DND-41 (cell line): Measurements from ENCODE around the gene PRICKLE2.

Source experiments
- ATAC-seq: fragments of 200-7000 bp; cut with Tn5 transposase; 3 replicates; pipeline ENCODE4 v1.9.1; 2021; ENCODE audit warnings: low read depth; ENCODE audit not compliant: insufficient read depth
- DNase-seq: peaks from one replicate; pipeline ENCODE4 v3.0.0-alpha.2; 2020
- H2AFZ ChIP-seq: 2 replicates; pipeline ENCODE4 v1.6.0; 2012; ENCODE audit warnings: low read depth, low read length
- H3K27ac ChIP-seq: 2 replicates; pipeline ENCODE4 v1.5.1; 2012; ENCODE audit warnings: low read length, inconsistent platforms
- H3K27me3 ChIP-seq: fragments of 200-600 bp; sonication (generic); 2 replicates; pipeline ENCODE4 v1.6.0; 2012; ENCODE audit warnings: low read length, mild to moderate bottlenecking, inconsistent platforms; ENCODE audit not compliant: insufficient read depth, poor library complexity
- H3K36me3 ChIP-seq: 2 replicates; pipeline ENCODE4 v1.5.1; 2012; ENCODE audit warnings: low read length, inconsistent platforms; ENCODE audit not compliant: insufficient read depth
- H3K4me1 ChIP-seq: 2 replicates; pipeline ENCODE4 v1.5.1; 2012; ENCODE audit warnings: mild to moderate bottlenecking, low read length; ENCODE audit not compliant: insufficient read depth
- H3K4me2 ChIP-seq: 2 replicates; pipeline ENCODE4 v1.6.0; 2012; ENCODE audit warnings: mild to moderate bottlenecking, moderate library complexity, low read length, inconsistent platforms; ENCODE audit not compliant: insufficient read depth
- H3K4me3 ChIP-seq, 2 experiments: fragments of 200-600 bp in 1 of 2; shearing (Covaris generic) in 1 of 2; 2 replicates each; pipeline ENCODE4 v1.5.1; 2012 to 2016; ENCODE audit warnings: inconsistent platforms in 2 of 2, low read length in 2 of 2, mild to moderate bottlenecking in 2 of 2, low read depth in 1 of 2, moderate library complexity in 1 of 2
- H3K79me2 ChIP-seq: 2 replicates; pipeline ENCODE4 v1.6.0; 2012; ENCODE audit warnings: low read length, inconsistent platforms; ENCODE audit not compliant: insufficient read depth
- H3K9ac ChIP-seq: 2 replicates; pipeline ENCODE4 v1.6.0; 2012; ENCODE audit warnings: low read depth, mild to moderate bottlenecking, inconsistent platforms, low read length, moderate library complexity
- H3K9me3 ChIP-seq: 2 replicates; pipeline ENCODE4 v1.5.1; 2012; ENCODE audit warnings: low read length, moderate library complexity, mild to moderate bottlenecking, inconsistent platforms; ENCODE audit not compliant: insufficient read depth, severe bottlenecking
- H4K20me1 ChIP-seq: 2 replicates; pipeline ENCODE4 v1.6.0; 2012; ENCODE audit warnings: low read length; ENCODE audit not compliant: insufficient read depth
- CTCF ChIP-seq: IDR thresholded peaks from 2 replicates; pipeline ENCODE4 v1.5.1; 2012; ENCODE audit warnings: borderline replicate concordance, low read length, moderate library complexity, mild to moderate bottlenecking; ENCODE audit not compliant: poor library complexity, severe bottlenecking; ENCODE audit errors: extremely low read depth
- EZH2 ChIP-seq: IDR thresholded peaks from 3 replicates; pipeline ENCODE4 v1.6.1; 2012; ENCODE audit warnings: borderline replicate concordance, low read depth, mild to moderate bottlenecking, moderate library complexity, low read length, inconsistent platforms; ENCODE audit not compliant: severe bottlenecking

PRICKLE2 gene

GRCh38 chr3:64108784-64109317 lies 116.4 kb downstream of the PRICKLE2 start:
- Histone ChIP-seq H3K4me3 (no peak overlapping the region), H4K20me1 (no peaks in the 10 kb centered on the region), H3K9me3 (no peaks in the 10 kb centered on the region), H3K9ac (no peak overlapping the region), H3K36me3 (no peaks in the 10 kb centered on the region), H2AFZ (no peak overlapping the region), H3K27ac (no peak overlapping the region), H3K79me2 (no peaks in the 10 kb centered on the region), H3K4me2 (no peak overlapping the region), H3K4me1 (no peaks in the 10 kb centered on the region), H3K27me3 (no peaks in the 10 kb centered on the region)
- ATAC-seq (no peak), DNase-seq (no peak)
- TF ChIP-seq EZH2 (no peak), CTCF (no peak)

GRCh38 chr3:64108231-64108630 lies 117.0 kb downstream of the PRICKLE2 start:
- no peaks in the 10 kb centered on the region for H3K9me3 ChIP-seq
- H3K27ac ChIP-seq = no peak overlapping the region
- no peak for TF ChIP-seq CTCF
- TF ChIP-seq EZH2 = no peak
- H4K20me1 ChIP-seq = no peaks in the 10 kb centered on the region
- H3K79me2 ChIP-seq = no peaks in the 10 kb centered on the region
- no peaks in the 10 kb centered on the region for H3K4me1 ChIP-seq
- no peaks in the 10 kb centered on the region for H3K36me3 ChIP-seq
- no peak overlapping the region for H3K4me3 ChIP-seq
- H3K9ac ChIP-seq = no peak overlapping the region
- no peaks in the 10 kb centered on the region for H3K27me3 ChIP-seq
- no peak overlapping the region for H3K4me2 ChIP-seq
- no peak overlapping the region for H2AFZ ChIP-seq
- ATAC-seq = no peak
- DNase-seq = no peak

GRCh38 chr3:64107190-64107589 lies 118.1 kb downstream of the PRICKLE2 start:
- H2AFZ ChIP-seq = no peak overlapping the region
- H3K4me1 ChIP-seq = no peaks in the 10 kb centered on the region
- no peaks in the 10 kb centered on the region for H3K27me3 ChIP-seq
- no peaks in the 10 kb centered on the region for H3K9me3 ChIP-seq
- no peaks in the 10 kb centered on the region for H4K20me1 ChIP-seq
- H3K79me2 ChIP-seq = no peaks in the 10 kb centered on the region
- no peaks in the 10 kb centered on the region for H3K36me3 ChIP-seq
- TF ChIP-seq EZH2 (no peak), CTCF (no peak)
- no peak overlapping the region for H3K4me2 ChIP-seq
- no peak overlapping the region for H3K27ac ChIP-seq
- ATAC-seq = no peak
- no peak overlapping the region for H3K9ac ChIP-seq
- DNase-seq = no peak
- no peak overlapping the region for H3K4me3 ChIP-seq

GRCh38 chr3:64105816-64106215 lies 119.5 kb downstream of the PRICKLE2 start:
- DNase-seq (no peak), ATAC-seq (no peak)
- Histone ChIP-seq H3K36me3 (no peaks in the 10 kb centered on the region), H3K9ac (no peak overlapping the region), H3K79me2 (no peaks in the 10 kb centered on the region), H3K27me3 (no peaks in the 10 kb centered on the region), H3K4me1 (no peaks in the 10 kb centered on the region), H3K4me3 (no peak overlapping the region), H3K9me3 (no peaks in the 10 kb centered on the region), H4K20me1 (no peaks in the 10 kb centered on the region), H3K4me2 (no peak overlapping the region), H3K27ac (no peak overlapping the region), H2AFZ (no peak overlapping the region)
- TF ChIP-seq CTCF (no peak), EZH2 (no peak)
